Skeletal muscle tissue (tissue), 4 donors: ENCODE data around the gene RFNG. TPM values are rescaled to one million over a fixed set of nuclear protein-coding genes. Genes with fewer than 3 reads are reported as not detected.
A peak's percentile ranks its signal among the peaks of the same experiment; 100 is the strongest.

Experiments
- H3K27ac ChIP-seq: one replicate; pipeline ENCODE4 v1.7.0; 2013; ENCODE audit warnings: mild to moderate bottlenecking, low read depth, low read length, inconsistent platforms
- H3K27me3 ChIP-seq, 3 donors: one replicate each; pipeline ENCODE4 v1.7.0; 2013; ENCODE audit warnings: low read length in 3 of 3; ENCODE audit not compliant: control insufficient read depth in 3 of 3, insufficient read depth in 3 of 3
- H3K36me3 ChIP-seq, 3 donors: one replicate each; pipeline ENCODE4 v1.7.0; 2013; ENCODE audit warnings: low read length in 3 of 3; ENCODE audit not compliant: control insufficient read depth in 3 of 3, insufficient read depth in 3 of 3
- H3K4me1 ChIP-seq, 3 donors: one replicate each; pipeline ENCODE4 v1.7.0; 2013; ENCODE audit warnings: low read length in 3 of 3, mild to moderate bottlenecking in 3 of 3; ENCODE audit not compliant: control insufficient read depth in 3 of 3, insufficient read depth in 3 of 3
- H3K4me3 ChIP-seq, 3 donors: one replicate each; pipeline ENCODE4 v1.7.0; 2013; ENCODE audit warnings: low read length in 3 of 3
- H3K9ac ChIP-seq, 3 donors: one replicate each; pipeline ENCODE4 v1.7.0; 2013; ENCODE audit warnings: low read length in 3 of 3, mild to moderate bottlenecking in 3 of 3, moderate library complexity in 2 of 3, low read depth in 1 of 3
- H3K9me3 ChIP-seq, 3 donors: one replicate each; pipeline ENCODE4 v1.7.0; 2013; ENCODE audit warnings: low read length in 3 of 3; ENCODE audit not compliant: control insufficient read depth in 3 of 3
- total RNA-seq: library from RNA; depleted of rRNA; stranded (reverse); fragments of >200 nt; gene quantifications from one replicate; pipeline ENCODE4 v1.2.3, GENCODE V29; 2014
- donor health status: Osteomylitis.

RFNG gene
- total RNA-seq, 1 donor from 2014 or later: 16.7 TPM

DNA sequence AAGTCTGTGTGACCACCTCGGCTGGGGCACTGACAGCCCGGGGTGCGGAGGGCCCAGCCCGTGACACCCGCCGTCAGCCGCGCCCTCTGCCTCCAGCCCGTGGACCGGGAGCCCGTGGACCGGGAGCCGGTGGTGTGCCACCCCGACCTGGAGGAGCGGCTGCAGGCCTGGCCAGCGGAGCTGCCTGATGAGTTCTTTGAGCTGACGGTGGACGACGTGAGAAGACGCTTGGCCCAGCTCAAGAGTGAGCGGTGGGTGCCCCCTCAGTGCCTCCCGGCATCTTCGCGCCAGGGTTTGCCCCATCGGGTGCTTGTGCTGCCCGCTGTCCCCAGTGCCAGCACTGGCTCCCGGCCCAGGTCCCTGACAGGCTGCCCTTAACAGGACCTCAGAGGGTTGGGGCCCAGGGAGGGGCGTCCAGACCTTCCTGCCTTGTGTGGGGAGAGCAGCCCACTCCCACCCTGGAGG is 42.6 kb downstream of the RFNG start:
- Histone ChIP-seq H3K27me3 (no peaks in the 10 kb centered on the region), H3K36me3 (peaks cover 0 to 3% (median 0%) of the 10 kb centered on the region in 3 donors), H3K27ac (no peak overlapping the region), H3K9me3 (no peaks in the 10 kb centered on the region), H3K9ac (no peak overlapping the region), H3K4me1 (peaks cover 12 to 16% (median 14%) of the 10 kb centered on the region in 3 donors), H3K4me3 (no peak overlapping the region)

DNA sequence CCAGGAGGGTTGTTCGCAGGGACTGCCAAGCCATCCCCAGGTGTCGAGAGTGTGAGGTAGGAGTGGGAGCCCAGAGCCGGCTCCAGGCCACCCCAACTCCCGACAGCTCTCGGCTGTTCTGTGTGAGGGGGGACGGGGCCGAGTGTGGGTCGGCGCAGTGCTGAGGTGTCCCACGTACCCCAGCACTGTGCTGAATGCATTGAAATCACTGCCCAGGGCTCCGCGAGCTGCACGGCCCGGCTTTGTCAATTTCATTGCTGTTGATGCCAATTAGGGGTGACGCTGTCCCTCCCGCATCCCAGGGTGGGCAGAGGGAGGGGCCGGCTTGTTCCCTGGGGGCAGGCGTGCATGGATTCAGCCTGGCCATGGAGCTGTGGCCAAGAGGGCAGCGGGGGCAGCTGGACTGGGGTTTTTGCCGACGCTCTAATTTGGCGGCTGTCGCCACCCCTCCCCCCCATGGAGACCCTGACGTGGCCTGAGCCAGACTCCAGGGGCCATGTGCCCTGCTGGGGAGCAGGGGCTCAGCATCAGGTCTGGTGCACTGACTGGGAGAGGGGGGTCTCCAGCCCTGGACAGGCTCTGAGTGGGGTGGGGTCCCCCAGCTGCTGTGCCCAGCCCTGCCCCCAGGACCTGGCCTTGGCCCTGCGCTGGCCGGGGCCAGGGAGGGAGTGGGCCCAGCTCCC is 43.2 kb downstream of the RFNG start:
- H3K4me1 ChIP-seq: peaks cover 17 to 22% (median 19%) of the 10 kb centered on the region in 3 donors

GRCh38 chr17:82007495-82008257 is 43.9 kb downstream of the RFNG start:
- Histone ChIP-seq H3K9me3 (no peaks in the 10 kb centered on the region), H3K36me3 (peaks cover 0 to 3% (median 0%) of the 10 kb centered on the region in 3 donors), H3K4me1 (peaks cover 25 to 29% (median 27%) of the 10 kb centered on the region in 3 donors), H3K27ac (no peak overlapping the region), H3K9ac (no peak overlapping the region), H3K27me3 (no peaks in the 10 kb centered on the region), H3K4me3 (no peak overlapping the region)

More for the DNA sequence above, 43.2 kb downstream of the RFNG start:
- H3K9me3 ChIP-seq: no peaks in the 10 kb centered on the region
- H3K4me3 ChIP-seq: no peak overlapping the region
- peaks cover 0 to 3% (median 0%) of the 10 kb centered on the region in 3 donors for H3K36me3 ChIP-seq
- no peaks in the 10 kb centered on the region for H3K27me3 ChIP-seq
- no peak overlapping the region for H3K9ac ChIP-seq
- H3K27ac ChIP-seq: no peak overlapping the region

GRCh38 chr17:82007228-82007494 is 44.5 kb downstream of the RFNG start:
- peaks cover 0 to 3% (median 0%) of the 10 kb centered on the region in 3 donors for H3K36me3 ChIP-seq
- peaks cover 27 to 32% (median 28%) of the 10 kb centered on the region in 3 donors for H3K4me1 ChIP-seq
- no peak overlapping the region for H3K27ac ChIP-seq
- no peaks in the 10 kb centered on the region for H3K9me3 ChIP-seq
- no peaks in the 10 kb centered on the region for H3K27me3 ChIP-seq
- no peak overlapping the region for H3K9ac ChIP-seq
- no peak overlapping the region for H3K4me3 ChIP-seq

DNA sequence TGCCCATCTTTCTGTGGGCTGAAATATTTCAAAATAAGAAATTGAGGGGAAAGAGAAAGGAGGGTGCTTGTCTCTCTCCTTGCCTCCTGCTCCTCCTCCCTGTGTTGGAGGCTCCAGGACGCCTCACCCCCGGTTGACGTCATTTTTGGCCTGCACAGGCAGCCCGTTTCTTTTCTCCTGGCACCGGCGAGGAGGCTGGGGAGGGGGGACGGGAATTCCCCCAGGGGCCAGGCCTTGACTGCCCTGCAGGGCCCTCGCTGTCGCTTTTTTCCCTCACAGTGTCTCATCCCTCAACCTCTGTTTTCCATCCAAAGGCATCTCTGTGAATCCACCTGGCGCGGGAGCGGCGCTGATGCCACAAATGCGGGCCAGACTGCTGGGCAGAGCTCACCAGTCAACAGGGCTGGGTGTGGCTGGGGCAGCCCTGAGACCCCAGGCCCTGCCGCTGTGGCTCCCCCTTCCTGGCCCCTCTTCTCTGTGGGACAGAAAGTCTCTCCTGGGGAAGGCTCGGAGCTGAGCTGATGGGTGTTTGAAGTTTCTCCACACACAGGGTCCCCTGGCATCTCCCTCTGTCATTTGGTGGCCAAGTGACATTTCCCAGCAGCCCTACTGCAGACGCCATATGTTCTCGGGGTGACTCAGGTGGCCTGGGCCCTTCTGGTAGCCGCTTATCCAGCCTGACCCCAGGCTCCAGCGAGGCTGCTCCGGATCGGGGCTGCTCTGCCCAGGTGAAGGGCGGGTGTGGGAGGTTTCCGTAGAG is 45.0 kb downstream of the RFNG start:
- Histone ChIP-seq H3K27ac (no peak overlapping the region), H3K36me3 (no peaks in the 10 kb centered on the region), H3K4me1 (peaks cover 28 to 34% (median 28%) of the 10 kb centered on the region in 3 donors), H3K27me3 (no peaks in the 10 kb centered on the region), H3K9ac (no peak overlapping the region), H3K9me3 (no peaks in the 10 kb centered on the region), H3K4me3 (no peak overlapping the region)

DNA sequence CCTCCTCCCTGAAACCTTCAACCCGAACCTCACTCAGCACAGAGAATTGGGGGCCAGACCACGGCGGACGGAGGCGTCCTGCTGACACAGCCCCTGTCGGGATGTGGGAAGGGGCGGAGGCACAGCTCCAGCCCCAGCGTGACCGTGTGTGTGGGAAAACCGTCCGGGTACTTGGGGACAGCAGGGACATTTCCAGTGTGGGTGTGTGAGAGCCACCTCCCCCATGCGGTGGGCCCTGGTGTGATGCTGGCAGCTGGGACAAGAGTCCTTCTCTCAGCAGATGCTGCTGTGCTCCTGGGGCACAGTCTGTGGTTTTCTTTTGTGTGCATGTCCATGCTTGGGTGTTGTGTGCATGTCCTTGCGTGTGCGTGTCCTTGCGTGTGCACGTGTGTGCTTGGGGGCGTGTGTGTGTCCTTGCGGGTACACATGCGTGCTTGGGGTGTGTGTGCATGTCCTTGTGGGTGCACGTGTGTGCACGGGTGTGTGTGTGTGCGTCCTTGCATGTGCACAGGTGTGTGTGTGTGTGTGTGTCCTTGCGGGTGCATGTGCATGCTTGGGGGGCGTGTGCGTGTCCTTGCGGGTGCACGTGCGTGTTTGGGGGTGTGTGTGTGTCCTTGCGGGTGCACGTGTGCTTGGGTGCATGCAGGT is 45.8 kb downstream of the RFNG start:
- no peaks in the 10 kb centered on the region for H3K9me3 ChIP-seq
- no peaks in the 10 kb centered on the region for H3K27me3 ChIP-seq
- H3K36me3 ChIP-seq: no peaks in the 10 kb centered on the region
- no peak overlapping the region for H3K4me3 ChIP-seq
- H3K9ac ChIP-seq: no peak overlapping the region
- peaks cover 33 to 43% (median 36%) of the 10 kb centered on the region in 3 donors for H3K4me1 ChIP-seq
- H3K27ac ChIP-seq: no peak overlapping the region

DNA sequence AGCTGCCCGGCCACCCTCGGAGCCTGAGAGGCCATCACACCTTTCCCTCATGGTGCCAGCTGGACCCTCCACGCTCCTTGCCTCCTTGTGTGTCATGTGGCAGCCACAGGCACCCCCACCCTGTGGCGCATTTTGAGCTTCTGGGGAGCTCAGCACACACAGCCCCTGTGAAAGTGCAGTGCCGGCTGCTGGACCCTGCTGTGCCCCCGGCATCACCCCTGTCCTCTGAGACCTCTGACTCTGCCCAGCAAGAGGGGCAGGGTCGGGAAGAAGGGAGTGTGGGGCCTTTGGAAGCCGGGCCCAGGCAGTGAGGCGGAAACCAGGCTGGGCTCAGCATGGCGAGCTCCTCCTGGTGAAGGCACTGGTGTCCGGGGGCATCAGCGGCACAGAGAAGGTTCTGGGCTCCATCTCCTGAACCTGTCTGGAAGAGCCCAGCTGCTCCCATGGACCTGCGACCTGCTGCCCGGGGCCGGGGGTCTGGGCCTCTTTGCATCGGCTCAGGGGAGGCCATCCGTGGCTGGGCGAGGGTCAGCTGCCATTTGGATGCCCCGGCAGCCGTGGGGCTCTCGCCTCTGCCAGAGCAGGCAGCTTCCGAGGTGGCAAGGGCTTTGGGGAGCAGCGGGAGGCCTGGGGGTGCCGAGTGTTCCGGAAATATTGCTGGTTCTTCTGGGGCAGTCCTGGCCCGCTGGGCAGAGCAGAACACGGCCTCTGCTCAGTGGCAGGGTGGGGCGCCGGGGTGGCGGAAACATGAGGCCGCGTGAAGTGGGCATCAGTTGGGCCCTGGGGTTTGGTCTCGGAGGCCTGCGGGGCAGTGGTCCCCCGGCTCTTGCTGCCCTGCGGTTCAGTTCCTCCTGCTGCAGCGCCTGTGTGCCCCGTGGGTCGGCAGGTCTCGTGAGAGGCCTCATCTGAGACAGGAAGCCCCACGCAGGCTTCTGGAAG is 46.8 kb downstream of the RFNG start:
- H3K27ac ChIP-seq: no peak overlapping the region
- H3K4me3 ChIP-seq: no peak overlapping the region
- H3K36me3 ChIP-seq: no peaks in the 10 kb centered on the region
- H3K9ac ChIP-seq: peak overlapping the region in 1 of 3 donors; percentile 54
- peaks cover 38 to 50% (median 44%) of the 10 kb centered on the region in 3 donors for H3K4me1 ChIP-seq
- H3K27me3 ChIP-seq: no peaks in the 10 kb centered on the region
- no peaks in the 10 kb centered on the region for H3K9me3 ChIP-seq

GRCh38 chr17:82003411-82004381 is 47.9 kb downstream of the RFNG start:
- Histone ChIP-seq H3K27me3 (no peaks in the 10 kb centered on the region), H3K4me3 (peak overlapping the region in 1 of 3 donors; percentile 45), H3K9ac (peak overlapping the region in 2 of 3 donors; percentile 20 to 62), H3K36me3 (no peaks in the 10 kb centered on the region), H3K27ac (no peak overlapping the region), H3K4me1 (peaks cover 44 to 57% (median 52%) of the 10 kb centered on the region in 3 donors), H3K9me3 (no peaks in the 10 kb centered on the region)
